Measurements from ENCODE around the gene HSF4. TPM values are rescaled to one million over a fixed set of nuclear protein-coding genes. Genes with fewer than 3 reads are reported as not detected.

HSF4 gene
- total RNA-seq, 4 donors from 2014 or later: 17.3 to 44.3 (median 35.1) TPM

DNA sequence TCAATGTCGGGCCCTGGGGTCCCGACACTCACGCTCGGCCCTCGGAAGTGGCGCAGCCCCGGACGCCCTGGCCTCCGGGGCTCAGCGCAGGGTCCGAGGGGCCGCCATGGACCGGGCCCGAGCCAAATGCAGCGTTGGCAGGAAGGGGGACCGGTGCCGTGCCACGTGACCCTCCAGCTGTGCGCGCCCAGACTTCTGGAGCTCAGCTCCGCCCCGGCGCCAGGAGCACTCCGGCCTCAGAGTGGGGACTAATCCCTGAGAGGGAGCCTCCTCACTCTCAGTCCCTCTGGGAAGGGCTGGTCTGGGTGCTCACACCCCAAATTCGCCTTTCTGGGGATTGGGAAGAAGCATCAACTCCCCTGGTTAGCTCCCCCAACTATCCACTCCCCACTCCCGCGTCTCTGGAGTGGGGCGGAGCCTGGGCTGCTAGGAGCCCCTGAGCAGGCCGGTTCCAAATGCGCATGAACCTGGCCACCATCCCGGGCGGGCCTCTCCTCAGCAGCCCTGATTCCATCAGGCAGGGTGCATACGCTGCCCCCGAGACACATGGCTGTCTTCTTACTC, 13.6 kb upstream of the HSF4 start, which contains the start of gene B3GNT9:
TSS of gene B3GNT9 (minus strand) at position 166 of the 564 bp plus-strand sequence. CDS start 513 bp downstream, outside the sequence.
- TF ChIP-seq, protein P1, sequence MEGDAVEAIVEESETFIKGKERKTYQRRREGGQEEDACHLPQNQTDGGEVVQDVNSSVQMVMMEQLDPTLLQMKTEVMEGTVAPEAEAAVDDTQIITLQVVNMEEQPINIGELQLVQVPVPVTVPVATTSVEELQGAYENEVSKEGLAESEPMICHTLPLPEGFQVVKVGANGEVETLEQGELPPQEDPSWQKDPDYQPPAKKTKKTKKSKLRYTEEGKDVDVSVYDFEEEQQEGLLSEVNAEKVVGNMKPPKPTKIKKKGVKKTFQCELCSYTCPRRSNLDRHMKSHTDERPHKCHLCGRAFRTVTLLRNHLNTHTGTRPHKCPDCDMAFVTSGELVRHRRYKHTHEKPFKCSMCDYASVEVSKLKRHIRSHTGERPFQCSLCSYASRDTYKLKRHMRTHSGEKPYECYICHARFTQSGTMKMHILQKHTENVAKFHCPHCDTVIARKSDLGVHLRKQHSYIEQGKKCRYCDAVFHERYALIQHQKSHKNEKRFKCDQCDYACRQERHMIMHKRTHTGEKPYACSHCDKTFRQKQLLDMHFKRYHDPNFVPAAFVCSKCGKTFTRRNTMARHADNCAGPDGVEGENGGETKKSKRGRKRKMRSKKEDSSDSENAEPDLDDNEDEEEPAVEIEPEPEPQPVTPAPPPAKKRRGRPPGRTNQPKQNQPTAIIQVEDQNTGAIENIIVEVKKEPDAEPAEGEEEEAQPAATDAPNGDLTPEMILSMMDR (IDR thresholded peaks at IDR 0.05; ENCODE audit: low read depth): no peak

DNA sequence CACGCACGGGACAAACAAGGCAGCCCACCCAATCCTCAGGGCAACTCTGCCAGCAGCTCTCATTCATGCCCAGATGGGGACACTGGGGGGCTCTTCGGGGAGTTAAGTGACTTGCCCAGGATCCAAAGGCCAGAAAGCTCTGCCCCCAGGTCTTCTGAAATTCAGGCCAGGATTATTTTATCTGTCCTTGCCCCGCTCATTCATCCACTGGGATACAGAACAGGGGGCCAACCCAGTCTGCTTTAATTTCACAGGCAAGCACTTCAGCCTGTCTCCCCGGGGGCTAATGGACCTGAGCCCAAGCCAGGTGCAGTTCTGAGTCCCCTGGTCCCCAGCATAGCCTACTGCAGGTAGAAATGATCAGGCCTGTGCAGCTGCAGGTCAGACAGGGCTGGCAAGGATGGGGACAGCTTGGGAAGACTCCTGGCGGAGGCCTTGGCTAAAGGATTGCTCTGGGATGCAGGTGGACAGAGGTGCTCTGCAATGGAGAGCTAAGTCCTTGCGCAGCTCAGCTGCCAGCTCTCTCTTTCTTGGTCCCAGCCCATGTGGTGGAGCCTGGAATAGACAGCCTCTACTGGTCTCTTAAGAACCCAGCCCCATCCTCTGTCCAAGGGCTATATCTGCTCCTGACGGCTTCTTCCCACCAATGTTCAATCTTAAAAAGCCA, 13.0 kb upstream of the HSF4 start:
- TF ChIP-seq, protein P1 (IDR thresholded peaks at IDR 0.05; ENCODE audit: low read depth): no peak

DNA sequence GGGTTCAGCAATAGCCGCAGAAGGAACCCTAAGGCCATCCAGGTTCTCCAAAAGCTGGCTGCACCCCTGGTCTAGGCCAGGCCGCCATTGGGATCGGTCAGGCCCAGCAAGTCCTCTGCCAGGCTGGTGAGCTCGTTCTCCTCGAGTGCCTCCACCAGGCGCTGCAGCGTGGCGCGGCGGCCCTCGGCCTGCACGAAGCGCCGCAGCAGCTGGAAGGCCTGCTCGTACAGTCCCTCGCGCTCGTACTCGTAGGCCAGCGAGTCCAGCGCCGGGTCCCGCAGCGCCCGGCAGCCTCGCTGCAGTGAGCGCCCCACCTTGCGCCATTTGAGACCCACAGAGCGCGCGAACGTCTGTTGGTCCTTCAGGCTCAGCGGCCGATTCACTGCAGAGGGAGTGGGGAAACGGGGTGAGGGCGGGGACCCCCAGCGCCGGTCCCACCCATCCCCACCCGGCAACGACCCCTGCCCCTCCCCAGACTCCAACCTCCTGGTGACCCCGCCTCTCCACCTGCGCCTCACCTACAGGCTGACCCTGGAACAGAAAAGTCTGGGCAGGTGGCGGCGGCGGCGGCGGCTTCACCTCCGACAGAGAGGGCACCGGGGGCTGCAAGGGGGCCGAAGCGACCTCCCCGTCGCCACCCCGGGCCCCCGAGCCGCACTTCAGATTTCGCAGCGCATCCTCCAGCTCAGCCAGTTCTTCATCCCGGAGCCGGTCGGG, 9.8 kb upstream of the HSF4 start:
- TF ChIP-seq, protein P1 (IDR thresholded peaks at IDR 0.05; ENCODE audit: low read depth): no peak

DNA sequence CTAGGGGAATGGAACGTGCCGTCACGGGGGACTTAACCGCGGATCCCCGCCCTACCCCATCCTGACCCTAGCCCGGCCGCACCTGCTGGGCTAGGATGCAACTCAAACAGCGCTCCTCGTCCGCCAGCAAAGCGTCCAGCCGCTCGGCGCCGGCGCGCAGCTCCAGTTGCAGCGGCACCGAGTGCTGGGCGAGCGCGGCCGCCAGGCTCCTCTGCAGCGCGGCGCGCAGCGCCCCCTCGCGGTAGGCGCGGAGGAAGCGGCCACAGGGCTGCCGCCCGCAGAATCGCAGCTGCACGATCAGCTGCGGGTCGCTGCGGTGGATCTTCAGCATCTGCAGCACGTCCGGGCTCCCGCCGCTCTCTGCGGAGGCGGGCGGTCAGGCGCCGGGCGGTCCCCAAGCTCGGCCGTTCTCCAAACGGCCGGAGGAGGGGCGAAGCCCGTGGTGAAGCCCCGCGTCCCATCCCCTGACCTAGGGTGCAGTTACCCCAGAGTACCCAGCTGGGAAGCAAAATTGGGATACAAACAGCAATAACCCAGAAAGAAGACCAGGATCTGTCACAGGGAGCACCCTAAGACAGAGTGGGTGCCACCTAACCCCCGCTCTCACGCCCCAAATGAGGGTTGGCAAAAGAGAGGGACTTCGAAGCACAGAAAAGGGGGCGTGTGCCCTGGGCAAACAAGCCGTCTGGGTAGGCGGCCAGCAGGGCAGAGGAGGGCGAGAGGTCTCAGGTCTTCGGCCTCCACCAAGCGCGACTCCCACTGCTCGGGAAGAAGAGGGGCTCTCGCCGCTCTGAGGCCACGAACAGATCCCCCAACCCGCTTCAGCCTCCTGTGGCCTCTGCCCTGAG, 9.0 kb upstream of the HSF4 start:
- TF ChIP-seq, protein P1 (IDR thresholded peaks at IDR 0.05; ENCODE audit: low read depth): no peak

DNA sequence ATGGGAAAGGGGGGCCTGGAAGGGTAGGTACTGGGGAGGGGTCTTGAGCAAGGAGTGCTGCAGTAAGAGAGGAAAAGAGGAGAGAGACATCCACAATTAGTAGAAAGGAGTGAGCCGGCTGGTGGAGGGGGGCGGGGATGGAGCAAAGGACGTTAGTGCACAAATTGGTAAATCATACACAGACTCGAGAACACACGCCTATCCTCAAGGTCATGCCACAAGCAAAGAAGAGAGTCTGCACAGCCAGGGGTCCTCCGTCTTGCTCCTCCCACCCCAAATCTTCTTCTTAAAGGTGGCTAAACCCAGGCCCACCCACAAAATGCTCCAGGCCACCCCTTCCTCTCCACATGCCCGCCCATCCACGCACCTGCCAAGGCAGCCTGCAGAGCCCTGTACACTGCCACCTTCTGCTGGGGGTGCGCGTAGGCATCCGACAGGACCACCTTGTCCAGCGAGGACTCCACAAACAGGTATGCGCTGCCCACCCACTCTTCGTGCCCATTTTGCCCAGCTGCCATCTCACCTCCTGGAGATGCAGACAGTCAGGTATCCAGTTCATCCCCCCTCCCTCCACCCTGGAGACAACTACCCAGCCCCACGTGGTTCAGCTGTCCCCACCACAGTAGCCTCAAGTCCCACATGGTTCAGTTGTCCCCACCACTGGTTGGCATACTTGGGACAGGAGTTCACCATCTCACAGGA, 8.3 kb upstream of the HSF4 start:
- TF ChIP-seq, protein P1 (IDR thresholded peaks at IDR 0.05; ENCODE audit: low read depth): no peak

DNA sequence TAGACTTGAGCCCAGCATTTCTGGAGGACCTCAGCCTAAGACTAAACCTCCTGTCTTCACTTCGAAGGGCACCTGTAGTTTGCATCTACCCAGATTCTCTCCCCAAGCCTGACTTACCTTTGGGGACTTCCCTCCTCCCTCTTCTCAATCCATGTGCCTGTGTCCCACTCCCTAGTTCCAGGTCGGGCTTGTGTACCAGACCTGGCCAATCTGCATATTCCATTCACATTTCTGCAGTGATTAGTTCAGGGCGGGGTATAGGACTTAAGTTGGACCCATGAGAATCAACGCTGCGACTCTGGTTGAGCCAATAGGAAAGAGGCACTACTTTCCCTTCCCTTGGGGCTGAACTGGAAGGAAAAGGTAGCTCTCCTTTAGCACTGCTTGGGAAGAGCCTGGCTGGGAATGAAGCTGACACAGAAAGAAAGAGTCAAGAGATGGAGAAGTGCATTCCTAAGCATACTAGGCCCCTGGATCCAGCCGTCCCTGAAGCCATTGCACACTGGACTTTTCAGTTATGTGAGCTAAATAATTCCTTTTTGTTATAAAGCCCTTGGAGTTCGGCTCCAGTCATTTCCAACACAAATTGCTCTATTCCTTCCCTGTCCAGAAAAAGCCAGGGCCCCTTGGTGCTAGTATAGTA, 7.3 kb upstream of the HSF4 start:
- TF ChIP-seq, protein P1 (IDR thresholded peaks at IDR 0.05; ENCODE audit: low read depth): no peak
